Left renal cortex interstitium (tissue), 4 donors: ENCODE results near the gene RWDD1. TPM values are rescaled to one million over a fixed set of nuclear protein-coding genes. Genes with fewer than 3 reads are reported as not detected.

Experiments used
- DNase-seq, 4 donors: peaks; one replicate each; pipeline ENCODE4 v3.0.0-alpha.2; 2013; ENCODE audit warnings: low read depth in 4 of 4, low spot score in 2 of 4, missing footprints in 1 of 4
- polyA plus RNA-seq, 4 donors: library from polyadenylated mRNA; unstranded; fragments of 120-200 nt; gene quantifications; one replicate each; pipeline ENCODE4 v1.2.1, GENCODE V29; 2013; ENCODE audit not compliant: insufficient read length in 4 of 4

Gene RWDD1
- polyA plus RNA-seq, 4 donors = 72.9 to 90.0 (median 82.7) TPM

- no peak for DNase-seq
Observed at GRCh38 chr6:116557893-116558292, 13.4 kb upstream of the RWDD1 start.

- DNase-seq = no peak
Observed at GRCh38 chr6:116560130-116560529, 11.2 kb upstream of the RWDD1 start.

GRCh38 chr6:116561377-116562018, 9.8 kb upstream of the RWDD1 start:
- peak in 2 of 4 donors; percentile 55 to 77 for DNase-seq

GRCh38 chr6:116562019-116562403, 9.3 kb upstream of the RWDD1 start:
- no peak for DNase-seq

GRCh38 chr6:116562614-116563013, 8.7 kb upstream of the RWDD1 start:
- no peak for DNase-seq

- DNase-seq = no peak
Observed at GRCh38 chr6:116563830-116564229, 7.5 kb upstream of the RWDD1 start.

GRCh38 chr6:116564311-116564710, 7.0 kb upstream of the RWDD1 start:
- no peak for DNase-seq

GRCh38 chr6:116564921-116565872, 6.1 kb upstream of the RWDD1 start:
- no peak for DNase-seq

- DNase-seq = no peak
Observed at GRCh38 chr6:116568111-116568510, 3.2 kb upstream of the RWDD1 start.

- no peak for DNase-seq
Observed at GRCh38 chr6:116568821-116569755, 2.2 kb upstream of the RWDD1 start.

- no peak for DNase-seq
Observed at GRCh38 chr6:116571683-116572000, 338 bp downstream of the RWDD1 start.

GRCh38 chr6:116572162-116572561, 858 bp downstream of the RWDD1 start:
- no peak for DNase-seq

GRCh38 chr6:116575227-116575626, 3.9 kb downstream of the RWDD1 start:
- no peak for DNase-seq

GRCh38 chr6:116577486-116577885, 6.2 kb downstream of the RWDD1 start:
- DNase-seq = no peak

- DNase-seq = no peak
Observed at GRCh38 chr6:116578335-116578734, 7.0 kb downstream of the RWDD1 start.

- DNase-seq = no peak
Observed at GRCh38 chr6:116579143-116579542, 7.8 kb downstream of the RWDD1 start.

GRCh38 chr6:116580198-116580597, 8.9 kb downstream of the RWDD1 start:
- no peak for DNase-seq

- no peak for DNase-seq
Observed at GRCh38 chr6:116586276-116586675, 15.0 kb downstream of the RWDD1 start.

GRCh38 chr6:116586738-116587137, 15.4 kb downstream of the RWDD1 start:
- no peak for DNase-seq

- DNase-seq = no peak
Observed at GRCh38 chr6:116595247-116595646, 23.9 kb downstream of the RWDD1 start.

- DNase-seq = peak in 1 of 4 donors; percentile 19
Observed at GRCh38 chr6:116596815-116597214, 25.5 kb downstream of the RWDD1 start.
